ENCODE data around the gene ZNF469. TPM values are rescaled to one million over a fixed set of nuclear protein-coding genes. Genes with fewer than 3 reads are reported as not detected.

The ZNF469 gene
- total and polyA plus RNA-seq, 8 donors = 1.4 to 5.5 (median 2.6) TPM

DNA sequence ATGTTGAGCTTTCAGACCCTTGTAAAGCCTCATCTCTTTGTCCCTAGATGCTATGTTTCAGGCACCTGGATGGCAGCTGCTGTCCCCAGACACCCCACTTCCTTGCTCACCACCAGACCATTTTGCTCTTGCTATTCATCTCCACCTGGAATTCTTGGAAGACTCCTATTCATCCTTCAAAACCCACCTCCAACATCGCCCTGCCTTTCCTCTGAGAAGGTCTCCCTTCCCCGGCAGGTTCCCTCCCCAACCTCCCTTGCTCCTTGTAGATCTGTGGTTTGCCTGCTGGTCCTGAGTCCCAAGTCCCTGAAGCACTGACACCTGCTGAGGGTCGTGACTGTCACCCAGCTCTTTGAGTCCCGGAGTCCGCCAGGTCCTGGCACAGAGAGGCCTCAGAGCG lies 9.9 kb downstream of the ZNF469 start:
- no peak for ATAC-seq

DNA sequence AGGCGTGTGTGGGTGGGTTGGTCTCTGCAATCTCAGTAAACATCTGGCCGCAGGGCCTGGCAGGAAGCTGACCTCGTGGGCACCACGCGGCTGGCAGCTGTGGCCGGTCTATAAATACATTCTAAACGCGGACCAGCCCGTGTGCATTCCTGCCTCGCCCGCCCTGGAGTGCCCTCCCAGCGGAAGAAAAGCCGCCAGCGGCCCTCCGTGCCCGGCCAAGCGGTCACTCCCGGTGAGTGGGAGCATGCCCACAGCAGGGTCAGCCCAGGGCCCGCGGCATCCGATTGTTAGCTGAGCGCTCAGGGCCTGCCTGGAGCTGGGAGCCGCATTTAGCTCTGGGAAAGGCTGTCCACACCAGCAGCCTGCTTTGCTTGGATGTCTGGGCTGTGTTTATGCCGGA lies 10.3 kb downstream of the ZNF469 start:
- no peaks in the 10 kb centered on the region for H3K9me3 ChIP-seq
- ATAC-seq (no peak), DNase-seq (no peak)
- H3K4me1 ChIP-seq = no peaks in the 10 kb centered on the region
- H3K36me3 ChIP-seq = no peaks in the 10 kb centered on the region
- intact Hi-C loops (cut with DNase I) = no loop called here
- TF ChIP-seq, protein P1, sequence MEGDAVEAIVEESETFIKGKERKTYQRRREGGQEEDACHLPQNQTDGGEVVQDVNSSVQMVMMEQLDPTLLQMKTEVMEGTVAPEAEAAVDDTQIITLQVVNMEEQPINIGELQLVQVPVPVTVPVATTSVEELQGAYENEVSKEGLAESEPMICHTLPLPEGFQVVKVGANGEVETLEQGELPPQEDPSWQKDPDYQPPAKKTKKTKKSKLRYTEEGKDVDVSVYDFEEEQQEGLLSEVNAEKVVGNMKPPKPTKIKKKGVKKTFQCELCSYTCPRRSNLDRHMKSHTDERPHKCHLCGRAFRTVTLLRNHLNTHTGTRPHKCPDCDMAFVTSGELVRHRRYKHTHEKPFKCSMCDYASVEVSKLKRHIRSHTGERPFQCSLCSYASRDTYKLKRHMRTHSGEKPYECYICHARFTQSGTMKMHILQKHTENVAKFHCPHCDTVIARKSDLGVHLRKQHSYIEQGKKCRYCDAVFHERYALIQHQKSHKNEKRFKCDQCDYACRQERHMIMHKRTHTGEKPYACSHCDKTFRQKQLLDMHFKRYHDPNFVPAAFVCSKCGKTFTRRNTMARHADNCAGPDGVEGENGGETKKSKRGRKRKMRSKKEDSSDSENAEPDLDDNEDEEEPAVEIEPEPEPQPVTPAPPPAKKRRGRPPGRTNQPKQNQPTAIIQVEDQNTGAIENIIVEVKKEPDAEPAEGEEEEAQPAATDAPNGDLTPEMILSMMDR (IDR thresholded peaks at IDR 0.05) = no peak
- no peak overlapping the region for H3K4me3 ChIP-seq
- no peak overlapping the region for H3K27ac ChIP-seq
- peaks cover 0 to 46% of the 10 kb centered on the region in 2 donors for H3K27me3 ChIP-seq

More for the DNA sequence above, 9.9 kb downstream of the ZNF469 start:
- TF ChIP-seq, protein P1 (IDR thresholded peaks at IDR 0.05) = no peak
- no peaks in the 10 kb centered on the region for H3K36me3 ChIP-seq
- intact Hi-C loops (cut with DNase I) = no loop called here
- no peaks in the 10 kb centered on the region for H3K4me1 ChIP-seq
- H3K4me3 ChIP-seq = no peak overlapping the region
- H3K9me3 ChIP-seq = no peaks in the 10 kb centered on the region
- H3K27ac ChIP-seq = no peak overlapping the region
- DNase-seq = no peak
- H3K27me3 ChIP-seq = peaks cover 0 to 50% of the 10 kb centered on the region in 2 donors

DNA sequence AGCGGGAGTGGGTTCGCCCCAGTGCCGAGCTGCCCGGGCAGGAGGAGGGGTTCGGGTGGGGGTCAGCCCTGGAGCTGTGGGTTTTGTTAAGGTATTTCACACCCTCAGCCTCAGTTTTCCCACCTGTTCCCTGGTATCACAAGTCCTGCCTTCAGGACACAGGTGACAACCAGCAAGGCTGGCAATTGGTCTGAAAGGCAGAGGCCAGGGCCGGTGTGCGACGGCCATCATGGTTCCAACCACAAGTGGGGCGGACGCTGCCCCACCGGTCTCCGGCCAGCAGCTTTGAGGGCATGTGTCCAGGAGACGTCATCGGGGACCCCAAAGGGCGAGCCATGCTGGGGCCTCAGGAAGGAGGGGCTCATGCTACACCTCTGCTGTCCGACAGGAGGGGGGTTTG lies 10.8 kb downstream of the ZNF469 start:
- Histone ChIP-seq H3K27me3 (peaks cover 0 to 42% of the 10 kb centered on the region in 2 donors), H3K36me3 (no peaks in the 10 kb centered on the region), H3K4me3 (no peak overlapping the region), H3K9me3 (no peaks in the 10 kb centered on the region), H3K27ac (no peak overlapping the region), H3K4me1 (no peaks in the 10 kb centered on the region)
- intact Hi-C loops (cut with DNase I) = no loop called here
- DNase-seq (no peak), ATAC-seq (no peak)
- TF ChIP-seq, protein P1 (IDR thresholded peaks at IDR 0.05) = no peak

DNA sequence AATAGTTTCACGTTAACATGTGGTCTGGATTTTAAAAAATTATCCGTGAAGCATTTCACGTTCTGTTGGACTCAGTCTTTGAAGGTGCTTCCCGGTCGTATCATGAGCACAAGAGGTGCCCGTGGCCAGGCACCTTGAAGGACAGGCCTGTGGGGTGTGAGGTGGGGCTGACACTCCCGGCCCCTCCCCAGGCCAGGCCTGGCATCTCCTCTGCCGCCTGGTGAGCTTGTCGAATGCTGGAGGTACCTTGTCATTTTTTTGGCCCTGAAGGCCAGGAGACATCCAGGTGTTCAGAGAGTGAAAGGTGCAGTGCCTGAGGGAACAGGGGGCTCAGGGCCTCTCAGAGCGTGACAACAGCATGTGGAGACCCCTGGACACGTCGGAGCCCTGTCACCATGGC lies 11.7 kb downstream of the ZNF469 start:
- no peak for ATAC-seq
- no peaks in the 10 kb centered on the region for H3K4me1 ChIP-seq
- intact Hi-C loops (cut with DNase I) = no loop called here

GRCh38 chr16:88395669-88396584 lies 13.2 kb downstream of the ZNF469 start:
- intact Hi-C loops (cut with DNase I) = no loop called here

More for the DNA sequence above, 11.7 kb downstream of the ZNF469 start:
- Histone ChIP-seq H3K4me3 (no peak overlapping the region), H3K36me3 (no peaks in the 10 kb centered on the region), H3K27ac (no peak overlapping the region), H3K27me3 (peaks cover 0 to 36% of the 10 kb centered on the region in 2 donors), H3K9me3 (no peaks in the 10 kb centered on the region)
- TF ChIP-seq, protein P1 (IDR thresholded peaks at IDR 0.05) = no peak
- DNase-seq = no peak

More at GRCh38 chr16:88395669-88396584, 13.2 kb downstream of the ZNF469 start:
- peaks cover 0 to 21% of the 10 kb centered on the region in 2 donors for H3K27me3 ChIP-seq
- TF ChIP-seq, protein P1 (IDR thresholded peaks at IDR 0.05) = no peak
- no peaks in the 10 kb centered on the region for H3K4me1 ChIP-seq
- H3K27ac ChIP-seq = no peak overlapping the region
- no peaks in the 10 kb centered on the region for H3K9me3 ChIP-seq
- no peak for ATAC-seq
- no peak overlapping the region for H3K4me3 ChIP-seq
- no peaks in the 10 kb centered on the region for H3K36me3 ChIP-seq
- no peak for DNase-seq

Measured in left lung (tissue), 10 donors.